SK-N-SH treated with all-trans-retinoic acid at 6 μM for 48 hours (cell line): ENCODE results near the gene BMP3.

Experiments used
- ATAC-seq: fragments of 200-7000 bp; cut with Tn5 transposase; 3 replicates; pipeline ENCODE4 v1.9.1; 2020; ENCODE audit warnings: mild to moderate bottlenecking, moderate library complexity
- ARNTL ChIP-seq: fragments of 450-650 bp; formaldehyde crosslinking; IDR thresholded peaks from 2 replicates; pipeline ENCODE4 v1.5.0; 2020; ENCODE audit warnings: low read depth, mild to moderate bottlenecking, moderate library complexity, borderline replicate concordance
- BACH2 ChIP-seq: fragments of 250-450 bp; sonication (Bioruptor Pico); IDR thresholded peaks from 2 replicates; pipeline ENCODE4 v1.9.0; 2021; ENCODE audit warnings: mild to moderate bottlenecking, borderline replicate concordance
- CSDC2 ChIP-seq: fragments of 250-450 bp; sonication (Bioruptor Pico); IDR thresholded peaks from 2 replicates; pipeline ENCODE4 v1.5.0; 2020; ENCODE audit warnings: mild to moderate bottlenecking, moderate library complexity
- ESRRG ChIP-seq: fragments of 250-450 bp; sonication (Bioruptor Pico); IDR thresholded peaks from 2 replicates; pipeline ENCODE4 v1.6.1; 2021; ENCODE audit warnings: mild to moderate bottlenecking
- GLIS3 ChIP-seq: fragments of 250-450 bp; sonication (Bioruptor Pico); IDR thresholded peaks from 2 replicates; pipeline ENCODE4 v1.5.0; 2020; ENCODE audit warnings: mild to moderate bottlenecking, moderate library complexity
- ISL1 ChIP-seq: fragments of 250-450 bp; sonication (Bioruptor Pico); IDR thresholded peaks from 2 replicates; pipeline ENCODE4 v2.1.2; 2022; ENCODE audit warnings: mild to moderate bottlenecking, moderate library complexity
- OSR1 ChIP-seq: fragments of 250-450 bp; sonication (Bioruptor Pico); IDR thresholded peaks from 2 replicates; pipeline ENCODE4 v1.8.0; 2022; ENCODE audit warnings: moderate library complexity, mild to moderate bottlenecking, inconsistent platforms
- PPARA ChIP-seq: fragments of 250-450 bp; sonication (Bioruptor Pico); IDR thresholded peaks from 2 replicates; pipeline ENCODE4 v1.5.0; 2020; ENCODE audit warnings: mild to moderate bottlenecking, borderline replicate concordance
- RARB ChIP-seq: fragments of 250-450 bp; sonication (Bioruptor Pico); IDR thresholded peaks from 2 replicates; pipeline ENCODE4 v1.8.0; 2021; ENCODE audit warnings: mild to moderate bottlenecking, moderate library complexity
- SNAI2 ChIP-seq: fragments of 250-450 bp; sonication (Bioruptor Pico); IDR thresholded peaks from 2 replicates; pipeline ENCODE4 v1.5.0; 2020; ENCODE audit warnings: mild to moderate bottlenecking, moderate library complexity
- TCF4 ChIP-seq: fragments of 250-450 bp; sonication (Bioruptor Pico); IDR thresholded peaks from 2 replicates; pipeline ENCODE4 v1.8.0; 2021; ENCODE audit warnings: mild to moderate bottlenecking, moderate library complexity, borderline replicate concordance
- TOX ChIP-seq: fragments of 250-450 bp; sonication (Bioruptor Pico); IDR thresholded peaks from 2 replicates; pipeline ENCODE4 v1.8.0; 2021; ENCODE audit warnings: mild to moderate bottlenecking, moderate library complexity, borderline replicate concordance
- ZC3H10 ChIP-seq: fragments of 250-450 bp; sonication (Bioruptor Pico); IDR thresholded peaks from 2 replicates; pipeline ENCODE4 v1.5.1; 2021; ENCODE audit warnings: mild to moderate bottlenecking, moderate library complexity
- ZFP3 ChIP-seq: fragments of 250-450 bp; sonication (Bioruptor Pico); IDR thresholded peaks from 2 replicates; pipeline ENCODE4 v1.5.0; 2020; ENCODE audit warnings: mild to moderate bottlenecking, moderate library complexity
- ZFP30 ChIP-seq: fragments of 450-650 bp; formaldehyde crosslinking; IDR thresholded peaks from 2 replicates; pipeline ENCODE4 v1.5.0; 2022; ENCODE audit warnings: mild to moderate bottlenecking, moderate library complexity
- ZNF70 ChIP-seq: fragments of 450-650 bp; formaldehyde crosslinking; IDR thresholded peaks from 2 replicates; pipeline ENCODE4 v1.5.0; 2020; ENCODE audit warnings: mild to moderate bottlenecking, moderate library complexity
- ZNF8 ChIP-seq: fragments of 450-650 bp; formaldehyde crosslinking; IDR thresholded peaks from 2 replicates; pipeline ENCODE4 v1.5.0; 2020; ENCODE audit warnings: mild to moderate bottlenecking, moderate library complexity
- TF ChIP-seq, protein P1 (sequence below): fragments of 250-450 bp; sonication (Bioruptor Pico); IDR thresholded peaks from 2 replicates; pipeline ENCODE4 v1.5.1; 2021; ENCODE audit warnings: mild to moderate bottlenecking, moderate library complexity
- TF ChIP-seq, protein P2 (sequence below): fragments of 250-450 bp; sonication (Bioruptor Pico); IDR thresholded peaks from 2 replicates; pipeline ENCODE4 v1.5.1; 2020; ENCODE audit warnings: low read depth, mild to moderate bottlenecking, moderate library complexity
- TF ChIP-seq, protein P3 (sequence below): fragments of 250-450 bp; sonication (Bioruptor Pico); IDR thresholded peaks from 2 replicates; pipeline ENCODE4 v1.8.0; 2021; ENCODE audit warnings: low read depth, mild to moderate bottlenecking, moderate library complexity, borderline replicate concordance
- TF ChIP-seq, protein P4 (sequence below): fragments of 250-450 bp; sonication (Bioruptor Pico); IDR thresholded peaks from 2 replicates; pipeline ENCODE4 v1.5.0; 2020; ENCODE audit warnings: mild to moderate bottlenecking, moderate library complexity
- TF ChIP-seq, protein P5 (sequence below): fragments of 250-450 bp; sonication (Bioruptor Pico); IDR thresholded peaks from 2 replicates; pipeline ENCODE4 v1.8.0; 2020; ENCODE audit warnings: mild to moderate bottlenecking, moderate library complexity, borderline replicate concordance

BMP3 gene

DNA sequence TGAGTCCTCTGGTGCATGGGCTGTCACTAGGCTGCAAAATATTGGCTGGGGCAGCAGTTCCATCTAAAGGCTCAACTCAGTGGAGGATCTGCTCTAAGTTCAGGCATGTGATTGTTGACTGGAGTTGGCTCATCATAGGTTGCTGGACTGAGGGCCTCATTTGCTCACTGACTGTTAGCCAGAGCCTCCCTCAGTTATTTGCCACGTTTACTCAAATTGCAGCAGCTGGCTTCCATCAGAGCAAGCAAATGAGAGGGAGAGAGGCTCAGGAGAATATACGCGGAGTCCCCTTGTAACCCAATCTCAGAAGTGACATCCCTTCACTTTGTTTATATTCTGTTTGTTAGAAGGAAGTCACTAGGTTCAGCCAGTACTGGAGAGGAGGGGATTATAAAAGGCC, 54.1 kb downstream of the BMP3 start:
- TF ChIP-seq SNAI2 (CRISPR knock-in tag) (no peak), CSDC2 (CRISPR knock-in tag) (no peak), ZC3H10 (CRISPR knock-in tag) (no peak), TOX (CRISPR knock-in tag) (no peak), OSR1 (CRISPR knock-in tag) (no peak), ZNF8 (no peak), RARB (CRISPR knock-in tag) (no peak), ZFP3 (CRISPR knock-in tag) (no peak), ISL1 (CRISPR knock-in tag) (no peak), ESRRG (CRISPR knock-in tag) (no peak), ZNF70 (CRISPR knock-in tag) (no peak), ARNTL (CRISPR knock-in tag) (no peak), PPARA (CRISPR knock-in tag) (no peak), GLIS3 (CRISPR knock-in tag) (no peak)
- TF ChIP-seq, protein P1, sequence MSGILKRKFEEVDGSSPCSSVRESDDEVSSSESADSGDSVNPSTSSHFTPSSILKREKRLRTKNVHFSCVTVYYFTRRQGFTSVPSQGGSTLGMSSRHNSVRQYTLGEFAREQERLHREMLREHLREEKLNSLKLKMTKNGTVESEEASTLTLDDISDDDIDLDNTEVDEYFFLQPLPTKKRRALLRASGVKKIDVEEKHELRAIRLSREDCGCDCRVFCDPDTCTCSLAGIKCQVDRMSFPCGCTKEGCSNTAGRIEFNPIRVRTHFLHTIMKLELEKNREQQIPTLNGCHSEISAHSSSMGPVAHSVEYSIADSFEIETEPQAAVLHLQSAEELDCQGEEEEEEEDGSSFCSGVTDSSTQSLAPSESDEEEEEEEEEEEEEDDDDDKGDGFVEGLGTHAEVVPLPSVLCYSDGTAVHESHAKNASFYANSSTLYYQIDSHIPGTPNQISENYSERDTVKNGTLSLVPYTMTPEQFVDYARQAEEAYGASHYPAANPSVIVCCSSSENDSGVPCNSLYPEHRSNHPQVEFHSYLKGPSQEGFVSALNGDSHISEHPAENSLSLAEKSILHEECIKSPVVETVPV (CRISPR knock-in tag): no peak
- TF ChIP-seq, protein P2, sequence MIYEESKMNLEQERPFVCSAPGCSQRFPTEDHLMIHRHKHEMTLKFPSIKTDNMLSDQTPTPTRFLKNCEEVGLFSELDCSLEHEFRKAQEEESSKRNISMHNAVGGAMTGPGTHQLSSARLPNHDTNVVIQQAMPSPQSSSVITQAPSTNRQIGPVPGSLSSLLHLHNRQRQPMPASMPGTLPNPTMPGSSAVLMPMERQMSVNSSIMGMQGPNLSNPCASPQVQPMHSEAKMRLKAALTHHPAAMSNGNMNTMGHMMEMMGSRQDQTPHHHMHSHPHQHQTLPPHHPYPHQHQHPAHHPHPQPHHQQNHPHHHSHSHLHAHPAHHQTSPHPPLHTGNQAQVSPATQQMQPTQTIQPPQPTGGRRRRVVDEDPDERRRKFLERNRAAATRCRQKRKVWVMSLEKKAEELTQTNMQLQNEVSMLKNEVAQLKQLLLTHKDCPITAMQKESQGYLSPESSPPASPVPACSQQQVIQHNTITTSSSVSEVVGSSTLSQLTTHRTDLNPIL (CRISPR knock-in tag): no peak
- TF ChIP-seq, protein P3, sequence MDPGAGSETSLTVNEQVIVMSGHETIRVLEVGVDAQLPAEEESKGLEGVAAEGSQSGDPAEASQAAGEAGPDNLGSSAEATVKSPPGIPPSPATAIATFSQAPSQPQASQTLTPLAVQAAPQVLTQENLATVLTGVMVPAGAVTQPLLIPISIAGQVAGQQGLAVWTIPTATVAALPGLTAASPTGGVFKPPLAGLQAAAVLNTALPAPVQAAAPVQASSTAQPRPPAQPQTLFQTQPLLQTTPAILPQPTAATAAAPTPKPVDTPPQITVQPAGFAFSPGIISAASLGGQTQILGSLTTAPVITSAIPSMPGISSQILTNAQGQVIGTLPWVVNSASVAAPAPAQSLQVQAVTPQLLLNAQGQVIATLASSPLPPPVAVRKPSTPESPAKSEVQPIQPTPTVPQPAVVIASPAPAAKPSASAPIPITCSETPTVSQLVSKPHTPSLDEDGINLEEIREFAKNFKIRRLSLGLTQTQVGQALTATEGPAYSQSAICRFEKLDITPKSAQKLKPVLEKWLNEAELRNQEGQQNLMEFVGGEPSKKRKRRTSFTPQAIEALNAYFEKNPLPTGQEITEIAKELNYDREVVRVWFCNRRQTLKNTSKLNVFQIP: no peak
- TF ChIP-seq, protein P4, sequence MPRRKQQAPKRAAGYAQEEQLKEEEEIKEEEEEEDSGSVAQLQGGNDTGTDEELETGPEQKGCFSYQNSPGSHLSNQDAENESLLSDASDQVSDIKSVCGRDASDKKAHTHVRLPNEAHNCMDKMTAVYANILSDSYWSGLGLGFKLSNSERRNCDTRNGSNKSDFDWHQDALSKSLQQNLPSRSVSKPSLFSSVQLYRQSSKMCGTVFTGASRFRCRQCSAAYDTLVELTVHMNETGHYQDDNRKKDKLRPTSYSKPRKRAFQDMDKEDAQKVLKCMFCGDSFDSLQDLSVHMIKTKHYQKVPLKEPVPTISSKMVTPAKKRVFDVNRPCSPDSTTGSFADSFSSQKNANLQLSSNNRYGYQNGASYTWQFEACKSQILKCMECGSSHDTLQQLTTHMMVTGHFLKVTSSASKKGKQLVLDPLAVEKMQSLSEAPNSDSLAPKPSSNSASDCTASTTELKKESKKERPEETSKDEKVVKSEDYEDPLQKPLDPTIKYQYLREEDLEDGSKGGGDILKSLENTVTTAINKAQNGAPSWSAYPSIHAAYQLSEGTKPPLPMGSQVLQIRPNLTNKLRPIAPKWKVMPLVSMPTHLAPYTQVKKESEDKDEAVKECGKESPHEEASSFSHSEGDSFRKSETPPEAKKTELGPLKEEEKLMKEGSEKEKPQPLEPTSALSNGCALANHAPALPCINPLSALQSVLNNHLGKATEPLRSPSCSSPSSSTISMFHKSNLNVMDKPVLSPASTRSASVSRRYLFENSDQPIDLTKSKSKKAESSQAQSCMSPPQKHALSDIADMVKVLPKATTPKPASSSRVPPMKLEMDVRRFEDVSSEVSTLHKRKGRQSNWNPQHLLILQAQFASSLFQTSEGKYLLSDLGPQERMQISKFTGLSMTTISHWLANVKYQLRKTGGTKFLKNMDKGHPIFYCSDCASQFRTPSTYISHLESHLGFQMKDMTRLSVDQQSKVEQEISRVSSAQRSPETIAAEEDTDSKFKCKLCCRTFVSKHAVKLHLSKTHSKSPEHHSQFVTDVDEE (CRISPR knock-in tag): no peak
- TF ChIP-seq, all 23 proteins: peak for 0
- ATAC-seq: no peak

DNA sequence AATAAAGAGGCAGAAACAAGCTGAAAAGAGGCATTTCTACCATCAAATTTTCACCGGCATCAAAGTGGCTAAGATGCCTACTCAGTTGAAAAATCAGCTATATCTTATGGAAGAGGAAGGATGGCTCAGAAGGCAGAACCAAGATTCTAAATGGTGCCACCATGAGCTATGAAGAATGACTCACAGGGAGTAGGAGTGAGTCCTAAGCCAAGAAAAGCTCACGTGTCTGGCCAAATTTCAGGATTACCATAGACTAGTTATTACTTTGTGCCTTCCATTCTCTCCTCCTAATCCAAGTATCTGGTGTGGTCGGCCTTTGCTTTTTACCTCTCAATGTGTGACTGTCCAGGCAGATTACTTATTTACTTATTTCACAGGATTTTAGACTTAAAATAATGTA, 54.8 kb downstream of the BMP3 start:
- TF ChIP-seq ARNTL (CRISPR knock-in tag): no peak
- TF ChIP-seq, protein P1 (CRISPR knock-in tag): no peak
- TF ChIP-seq, protein P5, sequence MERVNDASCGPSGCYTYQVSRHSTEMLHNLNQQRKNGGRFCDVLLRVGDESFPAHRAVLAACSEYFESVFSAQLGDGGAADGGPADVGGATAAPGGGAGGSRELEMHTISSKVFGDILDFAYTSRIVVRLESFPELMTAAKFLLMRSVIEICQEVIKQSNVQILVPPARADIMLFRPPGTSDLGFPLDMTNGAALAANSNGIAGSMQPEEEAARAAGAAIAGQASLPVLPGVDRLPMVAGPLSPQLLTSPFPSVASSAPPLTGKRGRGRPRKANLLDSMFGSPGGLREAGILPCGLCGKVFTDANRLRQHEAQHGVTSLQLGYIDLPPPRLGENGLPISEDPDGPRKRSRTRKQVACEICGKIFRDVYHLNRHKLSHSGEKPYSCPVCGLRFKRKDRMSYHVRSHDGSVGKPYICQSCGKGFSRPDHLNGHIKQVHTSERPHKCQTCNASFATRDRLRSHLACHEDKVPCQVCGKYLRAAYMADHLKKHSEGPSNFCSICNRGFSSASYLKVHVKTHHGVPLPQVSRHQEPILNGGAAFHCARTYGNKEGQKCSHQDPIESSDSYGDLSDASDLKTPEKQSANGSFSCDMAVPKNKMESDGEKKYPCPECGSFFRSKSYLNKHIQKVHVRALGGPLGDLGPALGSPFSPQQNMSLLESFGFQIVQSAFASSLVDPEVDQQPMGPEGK (CRISPR knock-in tag): no peak
- TF ChIP-seq BACH2: no peak
- TF ChIP-seq PPARA (CRISPR knock-in tag): no peak
- no peak for TF ChIP-seq ESRRG (CRISPR knock-in tag)
- TF ChIP-seq GLIS3 (CRISPR knock-in tag): no peak
- no peak for TF ChIP-seq CSDC2 (CRISPR knock-in tag)
- TF ChIP-seq SNAI2 (CRISPR knock-in tag): no peak
- TF ChIP-seq ZFP30 (CRISPR knock-in tag): no peak
- TF ChIP-seq, protein P4 (CRISPR knock-in tag): no peak
- no peak for TF ChIP-seq ZC3H10 (CRISPR knock-in tag)
- TF ChIP-seq OSR1 (CRISPR knock-in tag): no peak
- TF ChIP-seq TOX (CRISPR knock-in tag): no peak
- TF ChIP-seq ZNF8: no peak
- TF ChIP-seq, protein P3: no peak
- no peak for TF ChIP-seq TCF4 (CRISPR knock-in tag)
- TF ChIP-seq, all 23 proteins: peak for 0

More for the DNA sequence above, 54.8 kb downstream of the BMP3 start:
- no peak for ATAC-seq
